ENCODE results near the gene PNO1.

DNA sequence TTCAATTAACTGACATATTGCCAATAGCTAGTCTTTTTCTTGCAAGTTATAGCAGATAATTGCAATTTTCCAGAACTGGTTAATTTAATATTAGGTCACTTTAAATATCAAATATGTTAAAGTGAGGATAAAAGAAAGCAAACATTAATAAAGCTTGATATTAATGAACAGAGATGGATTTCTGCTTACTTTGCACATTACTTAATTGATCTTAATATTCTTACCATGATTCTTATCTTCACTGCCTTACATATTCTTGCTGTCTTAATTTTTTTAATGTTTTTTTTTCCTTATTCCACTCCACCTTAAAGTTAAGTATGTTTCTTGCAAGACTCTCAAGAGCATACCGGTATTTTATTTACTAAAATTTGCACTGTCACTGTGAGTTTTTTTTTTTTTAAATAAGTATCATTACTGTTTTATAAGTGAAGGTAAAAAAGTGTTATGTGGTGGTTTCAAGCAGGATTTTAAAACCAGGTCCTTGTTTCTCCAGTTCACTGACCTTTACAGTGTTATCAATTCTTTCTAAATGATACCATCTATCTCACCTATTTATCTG lies 60.7 kb downstream of the PNO1 start:
- TF ChIP-seq, protein P1, sequence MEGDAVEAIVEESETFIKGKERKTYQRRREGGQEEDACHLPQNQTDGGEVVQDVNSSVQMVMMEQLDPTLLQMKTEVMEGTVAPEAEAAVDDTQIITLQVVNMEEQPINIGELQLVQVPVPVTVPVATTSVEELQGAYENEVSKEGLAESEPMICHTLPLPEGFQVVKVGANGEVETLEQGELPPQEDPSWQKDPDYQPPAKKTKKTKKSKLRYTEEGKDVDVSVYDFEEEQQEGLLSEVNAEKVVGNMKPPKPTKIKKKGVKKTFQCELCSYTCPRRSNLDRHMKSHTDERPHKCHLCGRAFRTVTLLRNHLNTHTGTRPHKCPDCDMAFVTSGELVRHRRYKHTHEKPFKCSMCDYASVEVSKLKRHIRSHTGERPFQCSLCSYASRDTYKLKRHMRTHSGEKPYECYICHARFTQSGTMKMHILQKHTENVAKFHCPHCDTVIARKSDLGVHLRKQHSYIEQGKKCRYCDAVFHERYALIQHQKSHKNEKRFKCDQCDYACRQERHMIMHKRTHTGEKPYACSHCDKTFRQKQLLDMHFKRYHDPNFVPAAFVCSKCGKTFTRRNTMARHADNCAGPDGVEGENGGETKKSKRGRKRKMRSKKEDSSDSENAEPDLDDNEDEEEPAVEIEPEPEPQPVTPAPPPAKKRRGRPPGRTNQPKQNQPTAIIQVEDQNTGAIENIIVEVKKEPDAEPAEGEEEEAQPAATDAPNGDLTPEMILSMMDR (conservative IDR thresholded peaks at IDR 0.05; ENCODE audit: low read depth, low read length), result no peak
- TF ChIP-seq EZH2 (IDR thresholded peaks at IDR 0.05; ENCODE audit: borderline replicate concordance, low read depth, low read length, poor library complexity, severe bottlenecking), result no peak

Data from A673 (cell line).